Activated T-helper 1 cell treated with anti-CD3 and anti-CD28 coated beads, Interleukin-12 subunit alpha, Interleukin-12 subunit beta, Interleukin-2, Interleukin-4 antibody, amounts not matched to agents 30 ng/mL and 10 ng/mL and 1 ng/mL, durations not matched to agents 14 hours and 24 hours and 36 hours (primary cell): ENCODE data around the gene HDAC7. TPM values are rescaled to one million over a fixed set of nuclear protein-coding genes. Genes with fewer than 3 reads are reported as not detected.

Experiments
- DNase-seq: peaks from one replicate; pipeline ENCODE4 v3.0.0; 2021; ENCODE audit warnings: low spot score
- H3K27ac Mint-ChIP-seq: one replicate; pipeline ENCODE4 v1.8.0; 2021; ENCODE audit warnings: mild to moderate bottlenecking, mixed read lengths
- H3K27me3 Mint-ChIP-seq: one replicate; pipeline ENCODE4 v1.8.0; 2022; ENCODE audit warnings: mild to moderate bottlenecking, moderate library complexity, mixed read lengths; ENCODE audit not compliant: insufficient read depth
- H3K36me3 Mint-ChIP-seq: one replicate; pipeline ENCODE4 v1.8.0; 2021; ENCODE audit warnings: low read depth, mixed read lengths
- H3K4me1 Mint-ChIP-seq: one replicate; pipeline ENCODE4 v1.8.0; 2021; ENCODE audit warnings: low read depth, mixed read lengths
- H3K4me3 Mint-ChIP-seq: one replicate; pipeline ENCODE4 v1.8.0; 2021; ENCODE audit warnings: mild to moderate bottlenecking, moderate library complexity, mixed read lengths
- H3K9me3 Mint-ChIP-seq: one replicate; pipeline ENCODE4 v1.8.0; 2021; ENCODE audit warnings: mixed read lengths
- intact Hi-C: fragments of 100-400 bp; cut with micrococcal nuclease; formaldehyde crosslinking; loops from one replicate; pipeline ENCODE4 v1.15.1; 2024
- total RNA-seq: library from RNA; stranded (reverse); gene quantifications from 2 replicates; pipeline ENCODE4 v1.2.3, GENCODE V29; 2022

HDAC7 gene
- total RNA-seq, 1 donor from 2014 or later = 466 TPM

GRCh38 chr12:47733142-47733541 lies 86.6 kb downstream of the HDAC7 start:
- Mint-ChIP-seq H3K36me3 (no peaks in the 10 kb centered on the region), H3K27me3 (no peaks in the 10 kb centered on the region), H3K27ac (no peak overlapping the region), H3K4me1 (no peaks in the 10 kb centered on the region), H3K9me3 (no peaks in the 10 kb centered on the region), H3K4me3 (no peak overlapping the region)
- no peak for DNase-seq
- intact Hi-C loops = no loop called here

Other genes with a start within 250 kb of the HDAC7 start
- gene RPAP3, start 113.9 kb downstream of the HDAC7 start, total RNA-seq = 61.2 and 64.9 TPM in 2 replicates
- not detected in 2 replicates for gene ENDOU, start 94.4 kb downstream of the HDAC7 start, total RNA-seq
- 4.7 and 6.5 TPM in 2 replicates for gene RAPGEF3, start 61.0 kb downstream of the HDAC7 start, total RNA-seq
- 12.7 TPM in 2 replicates for gene SLC48A1, start 46.7 kb downstream of the HDAC7 start, total RNA-seq
- gene VDR, start 85.1 kb upstream of the HDAC7 start, total RNA-seq = 305 and 318 TPM in 2 replicates
- gene TMEM106C, start 143.7 kb upstream of the HDAC7 start, total RNA-seq = 139 and 143 TPM in 2 replicates
- gene COL2A1, start 184.6 kb upstream of the HDAC7 start, total RNA-seq = 0.08 TPM in 1 of 2 replicates, not detected in the other